Astrocyte of the cerebellum (primary cell): ENCODE data around the gene PRKAR1B.

Source experiments
- DNase-seq: peaks from one replicate; pipeline ENCODE4 v3.0.0-alpha.2; 2011; ENCODE audit warnings: low read depth
- H3K4me3 ChIP-seq: 2 replicates; pipeline ENCODE4 v1.5.1; 2011; ENCODE audit warnings: mild to moderate bottlenecking, low read depth, low read length, moderate library complexity
- in situ Hi-C: cut with HindIII; loops from 2 replicates; pipeline ENCODE4 v1.10.0; 2017; ENCODE audit warnings: low sequenced_read_pairs
- TF ChIP-seq, protein P1 (sequence below): IDR thresholded peaks from 2 replicates; pipeline ENCODE4 v1.5.1; 2012; ENCODE audit warnings: low read length, low read depth, moderate library complexity, mild to moderate bottlenecking; ENCODE audit errors: missing control alignments

Gene PRKAR1B

DNA sequence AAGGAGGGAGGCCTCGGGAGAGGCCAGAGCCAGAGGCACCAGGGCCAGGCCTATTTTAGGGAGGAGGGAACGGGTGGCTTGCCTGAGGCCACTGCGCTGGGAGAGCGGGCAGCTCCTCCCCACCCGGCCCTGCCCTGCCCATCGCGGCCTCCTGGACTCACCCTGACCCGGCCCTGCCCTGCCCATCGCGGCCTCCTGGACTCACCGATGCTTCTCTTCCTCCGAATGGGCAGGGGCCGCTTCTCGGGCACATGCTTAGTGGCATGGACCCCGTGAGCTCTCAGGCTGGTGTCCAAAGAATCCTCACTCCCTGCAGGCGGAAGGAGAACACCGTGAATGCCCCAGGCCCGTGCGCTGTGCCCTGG lies 215.0 kb downstream of the PRKAR1B start:
- DNase-seq = no peak
- no peak overlapping the region for H3K4me3 ChIP-seq
- in situ Hi-C loops = no loop called here
- TF ChIP-seq, protein P1, sequence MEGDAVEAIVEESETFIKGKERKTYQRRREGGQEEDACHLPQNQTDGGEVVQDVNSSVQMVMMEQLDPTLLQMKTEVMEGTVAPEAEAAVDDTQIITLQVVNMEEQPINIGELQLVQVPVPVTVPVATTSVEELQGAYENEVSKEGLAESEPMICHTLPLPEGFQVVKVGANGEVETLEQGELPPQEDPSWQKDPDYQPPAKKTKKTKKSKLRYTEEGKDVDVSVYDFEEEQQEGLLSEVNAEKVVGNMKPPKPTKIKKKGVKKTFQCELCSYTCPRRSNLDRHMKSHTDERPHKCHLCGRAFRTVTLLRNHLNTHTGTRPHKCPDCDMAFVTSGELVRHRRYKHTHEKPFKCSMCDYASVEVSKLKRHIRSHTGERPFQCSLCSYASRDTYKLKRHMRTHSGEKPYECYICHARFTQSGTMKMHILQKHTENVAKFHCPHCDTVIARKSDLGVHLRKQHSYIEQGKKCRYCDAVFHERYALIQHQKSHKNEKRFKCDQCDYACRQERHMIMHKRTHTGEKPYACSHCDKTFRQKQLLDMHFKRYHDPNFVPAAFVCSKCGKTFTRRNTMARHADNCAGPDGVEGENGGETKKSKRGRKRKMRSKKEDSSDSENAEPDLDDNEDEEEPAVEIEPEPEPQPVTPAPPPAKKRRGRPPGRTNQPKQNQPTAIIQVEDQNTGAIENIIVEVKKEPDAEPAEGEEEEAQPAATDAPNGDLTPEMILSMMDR = no peak

DNA sequence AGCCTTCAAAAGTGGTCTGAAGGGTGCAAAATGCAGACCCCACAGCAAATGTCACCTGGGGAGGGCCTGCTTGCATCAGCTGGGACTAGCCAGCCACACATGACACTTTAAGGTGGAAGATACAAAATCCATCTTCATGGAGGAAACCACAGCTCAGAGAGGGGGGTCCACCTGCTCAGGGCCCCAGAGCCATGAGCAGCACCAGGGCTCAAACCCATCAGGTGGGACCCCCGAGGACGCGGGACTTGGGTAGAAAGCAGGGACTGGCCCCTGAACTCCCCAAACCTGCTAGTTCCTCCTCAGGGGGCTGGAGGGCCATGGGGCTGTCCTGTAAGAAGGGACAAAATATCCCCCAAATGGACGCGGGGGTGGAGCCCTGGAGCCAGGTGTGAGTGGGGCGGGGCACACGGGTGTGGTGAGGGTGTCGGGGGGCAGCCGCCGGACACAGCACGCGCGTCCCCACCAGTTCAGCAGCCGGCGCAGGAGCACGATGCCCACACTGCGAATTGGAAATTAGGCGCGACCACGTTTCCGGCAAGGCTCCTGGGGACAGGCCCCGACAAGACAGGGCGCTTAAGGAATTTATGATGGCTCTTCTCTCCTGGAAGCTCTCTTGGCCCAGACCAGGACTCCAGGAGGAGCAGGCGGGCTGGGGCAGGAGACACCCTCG lies 215.5 kb downstream of the PRKAR1B start:
- H3K4me3 ChIP-seq = no peak overlapping the region
- TF ChIP-seq, protein P1 = no peak
- no peak for DNase-seq
- in situ Hi-C loops = no loop called here

DNA sequence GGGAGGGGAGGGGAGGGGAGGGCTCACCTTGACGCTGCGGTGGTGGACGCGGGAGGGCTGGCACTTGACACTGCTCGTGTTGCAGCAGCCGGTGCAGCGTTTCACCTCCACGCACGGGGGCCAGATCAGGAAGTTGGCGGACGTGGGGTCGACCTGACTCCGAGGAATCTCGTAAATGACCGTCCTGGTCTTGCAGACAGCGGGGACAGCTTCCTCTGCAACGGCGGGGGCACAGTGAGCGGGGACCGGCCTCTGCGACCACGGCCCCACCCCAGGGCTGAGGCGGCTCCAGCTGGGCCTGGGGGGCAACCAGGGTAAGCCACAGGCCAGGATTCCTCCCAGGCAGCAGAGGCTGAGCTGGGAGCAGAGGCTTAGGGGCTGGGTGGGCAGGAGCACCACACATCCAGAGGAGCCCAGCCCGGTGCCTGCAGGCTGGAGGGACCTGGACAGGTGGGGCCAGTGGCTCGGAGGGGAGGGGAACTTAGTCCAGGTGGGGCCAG lies 216.2 kb downstream of the PRKAR1B start:
- no peak overlapping the region for H3K4me3 ChIP-seq
- in situ Hi-C loops = no loop called here
- DNase-seq = no peak
- TF ChIP-seq, protein P1 = no peak

DNA sequence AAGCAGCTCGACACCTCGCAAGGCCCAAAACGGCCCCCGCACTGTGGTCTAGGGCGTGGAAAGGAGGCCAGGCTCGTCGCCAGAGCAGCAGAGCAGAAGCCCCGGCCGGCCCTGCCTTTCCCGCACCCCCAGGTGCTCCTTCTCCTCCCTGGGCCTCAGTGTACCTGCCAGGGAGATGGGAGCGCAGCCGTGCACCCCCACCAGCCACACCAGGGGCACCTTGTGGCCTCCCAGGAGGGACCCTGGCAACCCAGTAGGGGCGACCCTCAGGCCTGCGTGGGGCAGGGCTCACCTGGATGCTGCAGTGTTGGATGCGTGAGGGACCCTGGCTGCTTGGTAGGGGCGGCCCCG lies 217.0 kb downstream of the PRKAR1B start:
- no peak overlapping the region for H3K4me3 ChIP-seq
- DNase-seq = no peak
- in situ Hi-C loops = no loop called here
- TF ChIP-seq, protein P1 = no peak

DNA sequence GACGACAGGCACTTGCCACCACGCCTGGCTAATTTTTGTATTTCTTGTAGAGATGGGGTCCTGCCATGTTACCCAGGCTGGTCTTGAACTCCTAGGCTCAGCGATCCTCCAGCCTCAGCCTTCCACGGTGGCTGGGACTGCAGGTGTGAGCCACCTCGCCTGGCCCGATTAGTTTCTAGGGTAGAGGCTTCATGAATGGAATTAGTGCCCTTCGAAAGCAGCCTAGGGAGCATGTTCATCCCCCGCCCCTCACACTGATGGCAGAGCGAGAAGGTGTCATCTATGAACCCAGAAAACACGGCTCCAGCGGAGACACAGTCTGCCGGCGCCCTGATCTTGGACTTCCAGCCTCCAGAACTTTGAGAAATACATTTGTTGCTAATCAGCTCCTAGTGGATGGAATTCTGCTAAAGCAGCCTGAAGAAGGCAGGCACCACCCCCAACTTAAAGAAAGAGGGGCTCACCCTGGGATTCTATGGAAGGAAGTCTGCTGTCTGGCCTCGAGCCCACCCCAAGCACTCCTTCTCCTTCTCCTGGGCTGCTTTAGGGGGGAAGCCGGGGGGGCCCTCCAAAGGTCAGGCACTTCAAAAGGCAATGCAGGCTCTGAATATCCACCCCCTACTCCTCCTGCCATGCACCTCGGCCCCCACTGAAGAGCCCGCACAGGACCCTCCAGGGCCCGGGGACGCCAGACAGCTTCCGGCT lies 217.5 kb downstream of the PRKAR1B start:
- DNase-seq = no peak
- TF ChIP-seq, protein P1 = peak; percentile 12
- in situ Hi-C loops = no loop called here

DNA sequence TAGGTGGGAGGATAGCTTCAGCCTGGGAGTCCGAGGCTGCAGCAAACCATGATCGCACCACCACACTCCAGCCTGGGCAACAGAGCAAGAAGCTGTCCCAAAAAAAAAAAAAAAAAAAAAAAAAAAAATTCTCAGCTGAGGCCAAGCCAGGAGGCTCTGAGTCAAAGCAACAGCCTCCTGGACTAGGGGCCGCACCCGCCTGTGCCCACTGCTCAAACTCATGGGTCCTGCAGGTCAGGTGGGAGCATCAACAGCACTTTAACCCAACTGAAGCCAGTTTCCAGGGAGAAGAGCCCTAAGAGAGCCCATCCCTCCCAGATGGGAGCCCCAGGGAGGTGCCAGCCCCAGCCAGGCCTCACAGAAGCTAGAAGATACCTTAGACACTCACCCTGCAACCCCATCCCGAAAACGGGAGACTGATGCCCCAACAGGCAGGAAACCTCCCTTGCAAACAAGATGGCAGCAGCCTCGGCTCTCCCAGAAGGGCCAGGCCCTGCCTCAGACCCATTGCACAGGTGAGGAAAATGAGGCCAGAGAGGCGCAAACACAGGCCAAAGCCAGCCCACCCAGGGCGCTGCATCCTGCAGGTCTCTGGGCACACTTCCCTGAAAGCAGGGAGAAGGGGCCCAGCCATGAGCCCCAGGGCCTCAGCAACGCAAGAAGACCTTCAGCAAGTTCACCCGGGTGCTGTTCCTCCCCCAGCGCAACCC lies 218.5 kb downstream of the PRKAR1B start:
- H3K4me3 ChIP-seq = no peak overlapping the region
- DNase-seq = no peak
- in situ Hi-C loops = no loop called here
- TF ChIP-seq, protein P1 = no peak

More for the DNA sequence above, 217.5 kb downstream of the PRKAR1B start:
- no peak overlapping the region for H3K4me3 ChIP-seq
